Activated CD4-positive, alpha-beta T cell treated with anti-CD3 and anti-CD28 coated beads, Interleukin-2, amount 50 U/mL, for 24 hours (primary cell): Measurements from ENCODE around the gene CPNE6.

Experiments used
- DNase-seq, 2 donors: peaks; one replicate each; pipeline ENCODE4 v3.0.0-alpha.2; 2020; ENCODE audit warnings: low read depth in 1 of 2, low spot score in 1 of 2

The CPNE6 gene

GRCh38 chr14:24126939-24127338 is 55.6 kb downstream of the CPNE6 start:
- DNase-seq: no peak

GRCh38 chr14:24127673-24128072 is 56.3 kb downstream of the CPNE6 start:
- DNase-seq: no peak
